Astrocyte of the spinal cord (primary cell): ENCODE measurements around the gene CCDC124.
"Not testable (repeated sequence)": the region's sequence is repeated elsewhere in the genome, so short reads cannot be mapped to it uniquely, and the experiment has no call there.

Experiments used
- DNase-seq: peaks from one replicate; pipeline ENCODE4 v3.0.0; 2011; ENCODE audit warnings: low read depth, low spot score
- H3K4me3 ChIP-seq: 2 replicates; pipeline ENCODE4 v1.5.1; 2011; ENCODE audit warnings: low read depth, mild to moderate bottlenecking, low read length, moderate library complexity
- CTCF ChIP-seq: IDR thresholded peaks from 2 replicates; pipeline ENCODE4 v1.5.1; 2012; ENCODE audit warnings: low read depth, mild to moderate bottlenecking, low read length, inconsistent platforms
- in situ Hi-C: cut with HindIII; loops from 2 replicates; pipeline ENCODE4 v1.10.0; 2017; ENCODE audit warnings: low sequenced_read_pairs

Gene CCDC124, protein sequence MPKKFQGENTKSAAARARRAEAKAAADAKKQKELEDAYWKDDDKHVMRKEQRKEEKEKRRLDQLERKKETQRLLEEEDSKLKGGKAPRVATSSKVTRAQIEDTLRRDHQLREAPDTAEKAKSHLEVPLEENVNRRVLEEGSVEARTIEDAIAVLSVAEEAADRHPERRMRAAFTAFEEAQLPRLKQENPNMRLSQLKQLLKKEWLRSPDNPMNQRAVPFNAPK

GRCh38 chr19:17932485-17933338 is at the start of gene CCDC124:
Gene CCDC124 (plus strand): TSS chr19:17933015. CDS start chr19:17936421, 3,406 bp downstream.
- in situ Hi-C loops, result no loop called here
- H3K4me3 ChIP-seq, result peak within 1 kb of the TSS; percentile 85
- DNase-seq, result peak; percentile 91

GRCh38 chr19:17883627-17884410 is 49.0 kb upstream of the CCDC124 start:
- in situ Hi-C loops, result no loop called here
- no peak overlapping the region for H3K4me3 ChIP-seq
- DNase-seq, result no peak
- no peak for TF ChIP-seq CTCF

More at GRCh38 chr19:17932485-17933338, at the start of gene CCDC124:
- TF ChIP-seq CTCF, result peak; percentile 92

DNA sequence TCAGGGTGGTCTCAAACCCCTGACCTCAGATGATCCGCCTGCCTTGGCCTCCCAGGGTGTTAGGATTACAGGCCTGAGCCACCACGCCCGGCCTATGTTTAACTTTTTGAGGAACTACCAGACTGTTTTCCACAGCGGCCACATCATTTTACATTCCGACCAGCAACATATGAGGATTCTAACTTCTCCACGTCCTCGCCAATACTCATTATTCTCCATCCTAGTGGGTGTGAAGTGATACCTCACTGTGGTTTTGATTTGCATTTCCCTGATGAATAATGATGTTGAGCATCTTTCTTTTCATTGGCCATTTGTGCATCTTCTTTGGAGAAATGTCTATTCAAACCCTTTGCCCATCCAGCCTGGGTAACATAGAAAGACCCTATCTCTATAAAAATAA is 46.3 kb upstream of the CCDC124 start:
- no peak for DNase-seq
- in situ Hi-C loops, result no loop called here
- no peak for TF ChIP-seq CTCF
- no peak overlapping the region for H3K4me3 ChIP-seq

DNA sequence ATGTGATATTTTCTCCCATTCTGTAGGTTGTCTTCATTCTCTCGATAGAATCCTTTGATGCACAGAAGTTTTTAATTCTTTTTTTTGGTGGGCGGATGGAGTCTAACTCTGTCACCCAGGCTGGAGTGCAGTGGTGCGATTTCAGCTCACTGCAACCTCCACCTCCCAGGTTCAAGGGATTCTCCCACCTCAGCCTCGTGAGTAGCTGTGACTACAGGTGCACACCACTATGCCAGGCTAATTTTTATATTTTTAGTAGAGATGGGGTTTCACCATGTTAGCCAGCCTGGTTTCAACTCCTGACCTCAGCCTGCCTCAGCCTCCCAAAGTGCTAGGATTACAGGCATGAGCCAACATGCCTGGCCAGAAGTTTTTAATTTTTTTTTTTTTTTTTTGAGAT is 45.6 kb upstream of the CCDC124 start:
- in situ Hi-C loops, DNase-seq, H3K4me3 ChIP-seq: not testable (repeated sequence)

GRCh38 chr19:17888260-17888659 is 44.6 kb upstream of the CCDC124 start:
- no peak overlapping the region for H3K4me3 ChIP-seq
- TF ChIP-seq CTCF, result no peak
- in situ Hi-C loops, result no loop called here
- DNase-seq, result no peak

GRCh38 chr19:17889609-17890214 is 43.1 kb upstream of the CCDC124 start:
- DNase-seq, result peak; percentile 59
- TF ChIP-seq CTCF, result no peak
- no peak overlapping the region for H3K4me3 ChIP-seq
- in situ Hi-C loops, result no loop called here
